Measurements from ENCODE around the gene NUP58. TPM values are rescaled to one million over a fixed set of nuclear protein-coding genes. Genes with fewer than 3 reads are reported as not detected.

NUP58 gene
- total and polyA plus RNA-seq, 9 of the 15 experiments (the other 6 are each of a cell fraction or from before 2014, with no cell fraction given), result 12.5 to 98.0 (median 42.6) TPM

GRCh38 chr13:25292301-25292700, 9.1 kb upstream of the NUP58 start (continued):
- no peak for TF ChIP-seq ZFP36 (IDR thresholded peaks at IDR 0.05; ENCODE audit: low read depth, low read length, partially characterized antibody)
- TF ChIP-seq ATF3 (IDR thresholded peaks at IDR 0.05), result no peak
- TF ChIP-seq ATF3 (CRISPR knock-in tag; conservative IDR thresholded peaks at IDR 0.05), result no peak

GRCh38 chr13:25295228-25295627, 6.2 kb upstream of the NUP58 start:
- intact Hi-C loops (cut with micrococcal nuclease) (no loop called here), in situ Hi-C loops (cut with MboI) (no loop called here)
- Histone ChIP-seq H3K9me1 (ENCODE audit: control insufficient read depth, insufficient read depth, low read length) (no peaks in the 10 kb centered on the region), H3K27me3 (ENCODE audit: control insufficient read depth in 2 of 2, insufficient read depth in 2 of 2, low read length in 2 of 2) (no peaks in the 10 kb centered on the region), H3K36me3 (ENCODE audit: control insufficient read depth, insufficient read depth, low read length) (no peaks in the 10 kb centered on the region), H3K4me1 (replicated peaks in 1 of 2; ENCODE audit: control insufficient read depth in 2 of 2, insufficient read depth in 2 of 2, low read length in 2 of 2) (peaks cover 0 to 9% of the 10 kb centered on the region in 2 experiments; a peak in 2 of 5 replicates), H3K27ac (ENCODE audit: extremely low read depth, low read depth, low read length) (no peak overlapping the region), H3K4me3 (no peak overlapping the region), H2AFZ (ENCODE audit: low read depth, low read length) (0 out of 2 replicates have a peak overlapping the region, but pooled peaks have one; percentile 22), H3K9ac (ENCODE audit: insufficient read depth in 1 of 2, low read depth in 2 of 2, low read length in 2 of 2) (no peak overlapping the region), H4K20me1 (replicated peaks; ENCODE audit: control insufficient read depth, insufficient read depth, low read length) (no peaks in the 10 kb centered on the region), H3K4me2 (ENCODE audit: insufficient read depth, low read length) (no peak overlapping the region), H3K9me3 (replicated peaks; ENCODE audit: control insufficient read depth, insufficient read depth, low read depth, low read length) (no peaks in the 10 kb centered on the region), H3K79me2 (ENCODE audit: control insufficient read depth, insufficient read depth, low read length) (no peaks in the 10 kb centered on the region)
- DNase-seq (ENCODE audit: extremely low read depth in 1 of 4, low spot score in 3 of 4) (no peak), ATAC-seq (no peak), FAIRE-seq (no peak)
- ChIA-PET CTCF (ENCODE audit: low intra/inter-chr PET ratio) (no interaction called here), POLR2A (interaction anchor here (1.1 kb wide), 1 partner anchor 12 kb away, joined by 3 read pairs; no protein-coding TSS in a partner anchor)
- no TSS peak for BruUV-seq (replicated peaks)
- WGBS (ENCODE audit: insufficient coverage, low coverage, missing lambda C conversion rate), result 6% methylated on average over 2 of the region's 3 CpGs
- TF ChIP-seq ZNF436 (CRISPR knock-in tag; IDR thresholded peaks at IDR 0.05) (no peak), UBTF (IDR thresholded peaks at IDR 0.05; ENCODE audit: borderline replicate concordance in 1 of 2, low read depth in 2 of 2, low read length in 2 of 2) (no peak), RHOXF2B (CRISPR knock-in tag; conservative IDR thresholded peaks at IDR 0.05) (no peak), ZNF263 (CRISPR knock-in tag; IDR thresholded peaks at IDR 0.05; ENCODE audit: borderline replicate concordance) (no peak), ZNF121 (CRISPR knock-in tag; conservative IDR thresholded peaks at IDR 0.05) (no peak), CGGBP1 (CRISPR knock-in tag; IDR thresholded peaks at IDR 0.05) (no peak), NR3C1 (CRISPR knock-in tag; IDR thresholded peaks at IDR 0.05) (no peak), RNF219 (CRISPR knock-in tag; IDR thresholded peaks at IDR 0.05) (no peak), PHB (CRISPR knock-in tag; IDR thresholded peaks at IDR 0.05) (no peak)
